GM18511 (cell line): Measurements from ENCODE around the gene MS4A13.
"Not testable (repeated sequence)": the region's sequence is repeated elsewhere in the genome, so short reads cannot be mapped to it uniquely, and the experiment has no call there.

Experiments
- ATAC-seq: cut with Tn5 transposase; IDR thresholded peaks from one replicate; pipeline ENCODE4 v1.9.1; 2021; ENCODE audit warnings: mild to moderate bottlenecking, moderate library complexity; ENCODE audit not compliant: unreplicated experiment

The MS4A13 gene, protein sequence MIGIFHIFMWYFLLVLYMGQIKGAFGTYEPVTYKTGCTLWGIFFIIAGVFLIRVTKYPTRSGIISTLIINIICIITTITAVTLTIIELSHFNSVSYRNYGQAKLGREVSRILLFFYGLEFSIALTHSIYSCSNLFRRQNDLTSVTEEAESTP

DNA sequence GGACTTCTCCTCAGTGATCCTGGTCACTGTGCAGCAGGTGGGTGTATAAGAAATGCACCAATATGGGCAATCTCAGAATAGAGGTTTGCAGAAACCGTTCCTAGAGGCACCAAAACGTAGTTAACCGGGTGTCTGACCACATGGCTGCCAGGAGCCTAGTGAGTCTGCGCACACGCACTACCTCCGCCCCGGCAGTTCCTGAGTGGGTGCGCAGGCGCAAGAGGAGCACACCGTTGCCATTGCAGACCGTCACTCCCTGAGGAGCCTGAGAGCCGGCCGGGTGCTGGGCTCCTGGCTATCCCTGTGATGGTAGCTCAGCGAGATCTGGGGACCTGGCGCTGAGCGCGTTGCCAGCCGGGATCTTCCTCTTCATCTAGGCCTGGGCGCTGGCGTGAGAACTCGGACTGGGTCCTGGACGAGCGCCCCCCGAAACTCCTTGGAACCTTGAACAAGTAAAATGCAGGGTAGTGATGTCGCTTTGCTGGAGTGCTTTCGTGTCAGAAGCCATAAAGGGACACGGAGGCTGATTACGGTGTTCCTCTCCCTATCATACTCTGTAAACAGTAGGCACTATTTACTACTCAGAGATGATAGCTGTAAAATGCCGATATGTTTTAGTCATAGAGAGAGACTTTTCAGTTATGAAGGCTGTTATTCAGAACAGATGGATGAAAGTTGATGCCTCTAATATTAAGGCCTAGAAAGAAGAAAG lies at the start of gene MS4A13:
MS4A13 (plus strand) TSS at position 249 of the 712 bp plus-strand sequence. CDS start 2,692 bp downstream, outside the sequence.
- no peak for ATAC-seq

DNA sequence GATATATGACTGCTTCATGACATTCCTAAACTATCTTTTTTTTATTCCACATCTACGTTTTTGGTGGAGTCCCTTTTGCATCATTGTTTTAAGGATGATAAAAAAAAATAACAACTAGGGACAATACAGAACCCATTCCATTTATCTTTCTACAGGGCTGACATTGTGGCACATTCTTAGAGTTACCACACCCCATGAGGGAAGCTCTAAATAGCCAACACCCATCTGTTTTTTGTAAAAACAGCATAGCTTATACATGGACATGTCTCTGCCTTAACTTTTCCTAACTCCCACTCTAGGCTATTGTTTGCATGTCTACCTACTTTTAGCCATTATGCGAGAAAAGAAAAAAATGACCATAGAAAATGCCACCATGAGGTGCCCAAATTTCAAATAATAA lies 46.4 kb upstream of the MS4A13 start:
- no peak for ATAC-seq

DNA sequence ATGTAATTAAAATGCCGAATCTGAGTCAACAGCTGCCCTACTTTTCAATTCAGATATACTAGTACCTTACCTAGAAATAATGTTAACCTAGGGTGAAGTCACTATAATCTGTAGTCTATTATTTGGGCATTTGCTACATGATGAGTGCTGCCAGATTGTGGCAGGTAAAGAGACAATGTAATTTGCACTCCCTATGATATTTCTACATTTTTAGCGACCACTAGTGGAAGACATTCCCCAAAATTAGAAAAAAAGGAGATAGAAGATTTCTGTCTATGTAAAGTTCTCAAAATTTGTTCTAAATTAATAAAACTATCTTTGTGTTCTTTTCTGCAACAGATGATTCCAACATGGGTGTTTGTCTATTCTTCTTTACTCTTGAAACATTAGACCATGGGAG lies 45.5 kb upstream of the MS4A13 start:
- no peak for ATAC-seq

DNA sequence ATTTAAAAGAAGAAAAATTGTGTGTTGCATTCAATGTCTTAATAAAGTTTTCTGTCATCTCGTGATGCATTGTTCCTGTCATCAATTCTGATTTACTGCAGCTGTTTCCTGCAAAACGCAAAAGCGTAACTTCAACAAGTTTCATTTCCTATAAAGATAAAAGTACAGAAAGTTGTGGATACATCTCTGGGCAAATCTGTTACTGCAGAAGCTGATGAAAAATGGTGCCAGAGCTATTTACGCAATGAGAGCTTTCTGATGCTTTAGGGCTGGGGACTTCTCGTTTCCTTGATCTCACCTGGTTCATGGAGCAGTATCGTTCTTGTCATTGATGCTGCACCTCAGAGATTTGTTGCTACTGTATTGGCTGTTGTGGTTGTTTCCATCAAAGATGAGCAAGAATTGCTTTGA lies 38.2 kb upstream of the MS4A13 start:
- peak; percentile 76 for ATAC-seq

DNA sequence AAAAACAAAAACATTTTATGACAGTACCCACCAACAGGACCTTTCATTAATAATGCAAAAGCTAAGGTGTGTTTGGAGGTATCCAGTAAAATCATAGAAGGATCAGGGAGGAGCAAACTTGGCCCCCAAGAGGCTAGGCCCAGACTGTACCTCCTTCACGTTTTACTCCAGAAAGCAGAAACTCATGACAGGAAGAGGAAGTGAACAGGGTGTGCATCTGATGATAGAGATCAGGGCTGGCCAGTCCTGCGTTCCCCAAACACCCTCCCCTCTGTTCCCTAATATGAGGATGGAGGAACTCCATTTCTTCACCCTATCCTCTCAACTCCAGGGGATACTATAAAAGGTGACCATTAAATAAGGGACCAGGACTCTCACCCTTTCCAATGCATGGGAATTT lies 32.8 kb upstream of the MS4A13 start:
- peak; percentile 42 for ATAC-seq

DNA sequence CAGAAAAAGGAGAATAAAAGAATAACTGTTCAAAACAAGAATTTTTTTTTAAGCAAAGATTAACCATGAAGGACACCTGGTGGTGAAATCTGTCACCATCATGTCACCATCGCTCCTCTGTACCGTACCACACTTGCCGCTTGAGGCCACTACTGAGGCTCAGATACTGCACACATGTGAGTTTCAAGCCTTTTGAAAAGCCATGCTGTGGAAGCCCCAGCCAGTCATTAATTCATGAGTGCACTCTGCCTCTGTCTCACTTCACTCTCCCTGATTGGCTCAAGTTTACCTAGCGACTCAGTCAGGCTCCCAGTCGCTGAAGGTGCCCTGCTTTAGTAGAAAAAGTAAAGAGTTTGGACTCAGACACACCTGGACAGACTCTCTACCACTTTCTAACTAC lies 29.2 kb upstream of the MS4A13 start:
- peak; percentile 96 for ATAC-seq

DNA sequence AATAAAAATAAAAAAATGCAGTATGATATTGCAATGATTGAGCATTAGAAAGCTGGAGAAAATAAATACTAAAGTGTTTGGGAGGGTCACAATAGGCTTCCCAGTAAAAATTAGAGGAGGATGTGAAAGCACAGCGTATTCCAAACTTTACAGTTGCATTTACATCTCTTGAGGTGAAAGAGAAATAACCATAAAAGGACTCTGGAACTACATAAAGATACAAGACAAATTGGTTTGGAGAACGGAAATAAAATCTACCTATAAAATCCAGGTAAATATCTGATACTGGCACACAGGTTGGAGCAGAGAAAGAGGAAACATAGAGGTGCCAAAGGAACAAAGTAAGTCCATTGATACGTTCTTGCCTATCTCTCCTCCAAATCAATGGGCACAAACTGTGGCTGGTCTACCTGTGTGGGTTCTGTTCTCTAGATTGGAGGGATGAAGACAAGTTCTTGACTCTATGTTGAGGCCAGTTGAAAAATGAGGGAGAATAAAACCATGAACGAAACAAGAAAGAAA lies 22.6 kb upstream of the MS4A13 start, which contains the start of gene MS4A12:
MS4A12 (plus strand) TSS at position 291 of the 522 bp plus-strand sequence. CDS start 4,541 bp downstream, outside the sequence.
- ATAC-seq: no peak

DNA sequence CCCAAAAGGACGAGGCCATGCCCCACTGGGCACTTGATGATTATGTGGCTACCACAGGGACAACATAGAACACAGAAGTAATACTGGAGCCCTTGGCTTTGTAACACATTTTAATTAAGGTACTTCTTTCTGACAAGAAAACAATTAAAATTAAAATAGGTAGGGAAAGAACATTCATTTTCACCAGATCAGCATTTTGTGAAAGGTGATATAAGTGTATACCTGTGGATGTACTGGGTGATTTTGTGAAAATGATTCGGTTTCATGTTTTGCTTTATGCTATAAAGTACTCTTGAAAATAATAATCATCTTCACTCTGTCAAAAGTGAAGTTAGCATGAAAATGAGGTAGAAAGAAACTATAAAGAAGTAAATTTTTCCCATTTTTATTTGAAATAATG lies 21.7 kb upstream of the MS4A13 start:
- no peak for ATAC-seq

DNA sequence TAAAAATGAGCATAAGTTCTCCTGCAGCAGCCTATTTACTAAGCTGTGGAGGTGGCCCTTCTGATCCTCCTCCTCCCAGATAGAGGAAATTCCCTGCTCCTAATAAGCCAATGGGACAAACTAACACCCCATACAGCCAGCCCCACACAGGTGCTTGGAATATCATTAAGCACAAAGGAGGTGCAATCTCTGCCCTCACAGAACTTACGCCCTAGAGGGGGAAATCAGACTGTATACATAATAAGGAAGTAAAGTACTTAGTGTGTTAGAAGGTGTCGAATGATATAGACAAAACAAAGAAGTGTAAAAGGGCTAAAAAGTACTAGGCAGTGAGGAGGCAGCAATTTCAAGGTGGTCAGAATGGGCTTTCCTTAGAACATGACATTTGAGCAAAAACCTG lies 16.8 kb upstream of the MS4A13 start:
- no peak for ATAC-seq

DNA sequence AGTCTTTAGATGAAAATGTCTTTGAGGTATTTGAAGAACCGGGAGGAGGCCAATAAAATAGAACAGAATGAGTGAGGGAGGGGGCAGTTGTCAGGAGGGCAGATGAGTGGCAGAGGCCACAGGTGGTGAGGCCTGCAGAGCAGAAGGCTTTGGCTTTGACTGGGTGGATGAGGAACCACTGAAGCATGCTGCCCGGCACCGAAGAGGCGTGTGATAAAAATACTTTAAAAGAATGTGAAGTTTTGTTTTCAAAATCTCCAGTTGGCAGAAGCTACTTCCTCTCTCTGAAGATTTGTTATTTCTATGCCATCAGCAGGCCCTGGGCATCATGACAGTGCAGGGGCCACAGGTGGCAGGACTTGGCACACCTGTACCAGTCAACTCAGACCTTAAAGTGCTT lies 16.3 kb upstream of the MS4A13 start:
- ATAC-seq: no peak

DNA sequence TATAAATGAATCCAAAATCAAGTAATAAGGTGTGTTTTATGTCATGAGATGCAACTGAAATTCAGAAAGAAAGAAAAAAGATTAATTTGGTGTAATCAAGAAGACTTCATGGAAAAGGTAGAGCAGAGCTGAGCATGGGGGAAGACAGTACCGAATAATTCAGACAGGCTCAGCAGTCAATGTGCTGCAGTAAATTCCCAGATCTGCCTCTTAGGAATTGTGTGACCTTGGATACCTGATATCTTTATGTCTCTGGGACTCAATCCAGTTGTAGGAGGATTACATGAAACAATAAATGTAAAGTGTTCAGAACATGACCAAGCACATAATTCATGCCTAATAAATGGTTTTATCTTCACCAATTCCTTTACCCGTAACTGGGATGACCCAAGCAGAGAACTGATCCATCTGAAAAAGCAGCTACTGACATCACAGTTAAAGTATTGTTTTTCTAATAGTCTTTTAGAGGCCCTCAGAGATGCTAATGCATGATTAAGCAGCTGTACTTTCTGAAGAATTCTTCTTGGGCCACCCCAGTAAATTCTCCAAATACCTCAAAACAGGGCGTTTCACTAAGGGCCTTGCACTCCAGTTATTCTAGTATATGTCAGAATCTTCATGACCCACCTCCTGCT lies 14.8 kb upstream of the MS4A13 start:
- no peak for ATAC-seq

DNA sequence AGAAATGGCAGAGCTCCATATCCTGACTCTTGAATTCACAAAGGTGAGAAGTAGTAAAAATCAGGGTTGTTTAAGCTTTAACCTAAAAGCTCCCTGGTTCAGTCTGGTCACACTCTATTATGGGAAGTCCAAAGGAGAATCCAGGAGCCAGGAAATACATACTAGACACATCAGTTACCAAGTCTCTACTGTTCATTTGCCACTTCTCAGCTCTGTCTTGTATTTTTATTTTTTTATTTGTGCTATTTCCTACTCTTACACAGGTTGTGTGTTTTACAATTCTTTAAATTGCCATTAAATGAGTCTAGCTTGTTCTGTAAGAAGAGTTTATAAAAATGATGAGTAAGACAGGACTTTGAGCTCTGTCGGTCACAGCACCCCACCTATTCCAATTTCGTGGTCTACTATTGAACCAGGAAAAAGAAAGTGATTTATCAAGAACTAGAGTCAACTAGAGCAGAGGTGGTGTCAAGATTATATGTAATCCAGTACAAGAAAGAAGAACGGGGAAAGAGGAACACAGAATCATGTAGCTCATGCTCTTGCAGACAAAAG lies 12.9 kb upstream of the MS4A13 start:
- no peak for ATAC-seq

DNA sequence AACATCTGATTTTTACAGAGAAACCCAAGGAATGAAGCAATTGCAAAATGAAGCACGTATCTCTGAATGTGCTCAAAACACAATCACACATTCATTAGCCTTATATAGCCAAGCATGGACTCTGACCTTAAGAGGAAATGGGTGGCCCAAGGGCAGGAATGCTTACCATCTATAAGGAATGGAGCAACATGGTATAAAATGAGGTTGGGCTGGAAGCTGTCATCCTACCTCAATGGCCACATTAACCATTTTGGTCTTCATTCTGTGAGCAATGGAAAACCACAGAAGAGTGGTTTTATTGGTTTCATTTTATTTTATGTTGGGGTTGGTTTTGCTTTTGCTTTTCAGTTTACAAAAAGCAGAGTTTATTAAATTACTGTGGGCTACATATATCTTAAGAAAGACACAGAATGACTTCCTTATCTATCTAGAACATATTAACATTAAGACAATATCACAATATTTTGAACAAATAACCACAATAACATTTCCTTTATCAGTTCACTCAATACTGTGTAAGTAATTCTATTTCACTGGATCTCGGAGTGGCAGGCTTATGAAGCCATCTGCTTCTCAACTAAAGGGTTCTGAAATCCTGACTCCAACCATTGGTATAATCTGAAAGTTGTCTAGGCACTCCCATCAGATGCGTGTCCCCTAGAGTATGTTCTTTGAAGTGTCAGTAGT lies 10.8 kb upstream of the MS4A13 start:
- no peak for ATAC-seq

DNA sequence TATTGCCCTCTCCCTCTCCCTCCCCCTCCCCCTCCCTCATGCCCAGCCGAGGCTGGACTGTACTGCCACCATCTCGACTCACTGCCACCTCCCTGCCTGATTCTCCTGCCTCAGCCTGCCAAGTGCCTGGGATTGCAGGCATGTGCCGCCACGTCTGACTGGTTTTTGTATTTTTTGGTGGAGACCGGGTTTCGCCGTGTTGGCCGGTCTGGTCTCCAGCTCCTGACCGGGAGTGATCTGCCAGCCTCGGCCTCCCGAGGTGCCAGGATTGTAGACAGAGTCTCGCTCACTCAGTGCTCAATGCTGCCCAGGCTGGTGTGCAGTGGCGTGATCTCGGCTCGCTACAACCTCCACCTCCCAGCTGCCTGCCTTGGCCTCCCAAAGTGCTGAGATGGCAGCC lies 5.6 kb upstream of the MS4A13 start:
- ATAC-seq: not testable (repeated sequence)

DNA sequence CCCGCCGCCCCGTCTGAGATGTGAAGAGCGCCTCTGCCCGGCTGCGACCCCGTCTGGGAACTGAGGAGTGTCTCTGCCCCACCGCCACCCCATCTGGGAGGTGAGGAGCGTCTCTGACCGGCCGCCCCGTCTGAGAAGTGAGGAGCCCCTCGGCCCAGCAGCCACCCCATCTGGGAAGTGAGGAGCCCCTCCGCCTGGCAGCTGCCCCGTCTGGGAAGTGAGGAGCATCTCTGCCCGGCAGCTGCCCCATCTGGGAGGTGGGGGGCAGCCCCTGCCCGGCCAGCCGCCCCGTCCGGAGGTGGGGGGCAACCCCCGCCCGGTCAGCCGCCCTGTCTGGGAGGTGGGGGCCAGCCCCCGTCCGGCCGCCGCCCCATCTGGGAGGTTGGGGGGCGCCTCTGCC lies 5.0 kb upstream of the MS4A13 start:
- not testable (repeated sequence) for ATAC-seq

DNA sequence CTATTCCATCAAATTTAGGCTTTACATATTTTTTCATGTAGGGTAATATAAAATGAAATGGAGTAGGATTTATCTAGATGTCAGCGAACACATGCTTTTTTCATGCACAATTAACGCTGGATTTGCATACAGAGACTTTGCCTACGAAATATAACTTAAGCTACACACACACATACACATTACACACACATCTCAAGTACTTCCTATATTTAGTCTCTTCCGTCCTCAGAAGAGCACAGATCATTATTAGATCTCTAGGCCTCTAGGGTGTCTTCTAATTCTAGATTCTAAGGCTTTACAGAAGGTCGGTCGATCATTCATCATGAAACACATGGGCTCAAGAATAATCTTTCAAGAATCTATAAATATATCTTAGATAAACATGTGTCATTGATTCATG lies 3.8 kb upstream of the MS4A13 start:
- ATAC-seq: no peak

DNA sequence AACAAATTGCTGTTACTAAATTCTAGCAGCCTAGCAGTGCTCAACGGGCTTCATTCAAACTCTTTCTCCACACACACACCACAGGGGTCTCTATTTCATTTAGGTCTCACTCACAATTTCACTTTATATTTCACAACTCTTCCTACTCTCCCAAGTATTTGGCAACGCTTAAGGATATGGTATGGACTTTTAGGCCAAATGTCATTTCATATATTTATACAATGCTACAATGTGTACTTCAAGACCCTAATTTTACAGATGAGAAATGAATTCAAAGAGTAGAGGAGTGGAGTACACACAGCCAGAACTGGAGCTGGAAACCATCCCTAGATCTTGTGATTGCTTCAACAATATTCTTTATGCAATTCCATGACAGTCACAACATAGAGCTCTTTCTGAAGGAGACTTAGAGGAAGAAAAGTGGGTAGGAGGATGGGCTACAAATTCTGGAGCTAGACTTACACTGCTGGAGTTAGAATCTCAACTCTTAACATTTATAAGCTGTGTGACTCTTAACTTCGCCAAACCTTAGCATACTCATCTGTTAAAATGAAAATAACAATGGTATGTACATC lies 2.5 kb upstream of the MS4A13 start:
- ATAC-seq: no peak

DNA sequence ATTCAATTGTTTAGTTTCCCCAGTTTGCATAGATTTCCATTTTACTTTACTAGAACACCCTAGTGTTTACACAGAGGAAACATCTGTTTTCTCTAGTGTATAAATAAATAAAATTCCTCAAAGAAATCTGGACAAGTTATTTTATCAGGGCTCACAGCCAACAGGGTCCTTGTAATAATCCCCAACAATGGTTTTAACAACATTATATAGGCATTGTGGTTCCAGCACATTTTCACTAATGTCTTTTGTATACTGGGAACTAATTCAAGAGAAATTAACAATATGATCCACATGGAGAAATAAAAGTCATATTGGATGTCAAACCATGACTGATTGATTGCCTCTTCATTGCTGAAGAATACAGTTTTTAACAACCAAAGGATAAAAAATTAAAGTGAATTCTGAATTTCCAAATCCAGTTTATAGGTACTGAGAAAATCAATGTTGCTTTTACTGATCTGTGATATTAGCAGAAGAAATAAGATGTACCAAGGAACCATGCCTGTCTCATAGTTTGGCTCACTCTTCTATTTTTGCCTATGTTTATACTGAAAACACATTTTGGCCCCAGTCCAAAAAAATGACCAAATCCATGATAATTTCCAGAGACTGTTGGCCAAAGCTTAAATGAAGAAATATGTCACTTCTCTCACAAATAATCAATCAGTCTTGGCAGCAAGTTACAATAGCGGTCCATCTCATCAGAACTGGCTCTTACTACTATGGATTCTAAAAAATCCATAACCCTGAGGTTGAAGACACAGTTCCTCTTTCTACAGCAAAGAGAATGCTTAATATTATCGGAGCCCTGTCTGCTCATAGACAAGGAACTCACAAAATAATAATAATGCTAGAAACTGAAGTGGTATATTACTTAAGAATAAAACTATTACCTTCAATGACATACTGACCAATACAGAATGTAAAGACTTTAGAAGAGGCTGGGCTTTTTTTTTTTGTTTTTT lies 1.4 kb upstream of the MS4A13 start:
- no peak for ATAC-seq

DNA sequence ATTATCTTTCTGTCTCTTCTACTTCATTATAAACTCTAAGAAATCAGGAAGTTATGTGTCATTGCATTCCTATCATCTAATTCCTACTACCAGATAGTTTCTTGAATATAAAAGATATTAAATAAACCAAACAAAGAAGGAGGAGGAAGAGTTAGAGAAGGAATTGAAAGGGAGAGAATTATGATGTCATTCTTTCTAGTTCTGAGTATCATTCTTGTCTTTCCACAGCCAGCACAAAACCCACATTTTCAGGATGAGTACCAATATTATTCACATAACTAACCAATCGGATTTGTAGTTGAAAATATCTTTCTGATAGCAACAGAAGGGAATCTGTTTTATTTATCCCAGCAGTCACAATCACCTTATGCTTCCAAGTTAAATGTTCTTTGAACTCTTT lies 13.3 kb downstream of the MS4A13 start:
- ATAC-seq: peak; percentile 51

DNA sequence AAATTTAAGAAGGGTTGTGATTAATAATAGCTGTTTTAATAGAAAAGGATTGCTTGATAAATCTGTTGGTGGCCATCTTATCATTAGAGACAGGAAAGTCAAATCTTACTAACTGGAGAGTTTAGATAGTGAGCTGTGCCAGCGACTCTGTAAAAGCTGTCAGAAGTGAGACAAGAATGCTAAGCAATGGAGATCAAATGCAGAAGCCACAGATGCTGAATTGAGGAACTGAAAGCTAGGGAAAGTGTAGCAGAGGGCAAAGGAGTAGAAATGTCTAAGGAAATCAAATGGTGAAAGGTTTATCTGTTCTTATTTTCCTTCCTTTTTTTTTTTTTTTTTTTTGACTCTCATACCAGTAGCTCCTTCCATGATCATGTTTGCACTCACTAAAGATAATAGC lies 13.7 kb downstream of the MS4A13 start:
- ATAC-seq: peak; percentile 91
